Smooth muscle cell of the brain vasculature (primary cell): Measurements from ENCODE around the gene MYO16.

Source experiments
- DNase-seq: peaks from one replicate; pipeline ENCODE4 v3.0.0-alpha.2; 2012; ENCODE audit warnings: low read depth, low spot score

Gene MYO16

DNA sequence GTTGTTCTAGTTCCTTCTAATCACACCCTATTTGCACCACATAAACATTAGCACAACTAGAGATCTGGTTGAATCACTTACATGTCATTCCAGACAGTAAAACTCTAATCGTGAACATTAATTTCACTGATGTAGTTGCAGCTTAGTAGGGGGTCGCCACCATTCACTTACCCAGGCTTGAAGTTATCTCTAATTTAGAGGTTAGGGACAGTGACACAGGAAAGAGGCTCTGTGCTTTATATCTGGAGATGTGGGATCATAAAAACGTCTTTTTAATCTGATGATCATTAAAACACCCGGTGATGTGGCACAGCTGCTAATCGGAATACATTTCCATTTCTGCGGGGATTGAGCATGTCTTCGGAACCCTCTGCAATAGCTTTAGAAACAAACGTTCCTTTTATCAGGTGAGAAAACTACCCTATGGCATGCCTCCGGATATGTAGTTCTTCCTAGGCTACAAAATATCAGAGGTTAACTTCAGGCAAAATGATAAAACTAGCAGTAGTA lies 523.0 kb downstream of the MYO16 start:
- DNase-seq = no peak

DNA sequence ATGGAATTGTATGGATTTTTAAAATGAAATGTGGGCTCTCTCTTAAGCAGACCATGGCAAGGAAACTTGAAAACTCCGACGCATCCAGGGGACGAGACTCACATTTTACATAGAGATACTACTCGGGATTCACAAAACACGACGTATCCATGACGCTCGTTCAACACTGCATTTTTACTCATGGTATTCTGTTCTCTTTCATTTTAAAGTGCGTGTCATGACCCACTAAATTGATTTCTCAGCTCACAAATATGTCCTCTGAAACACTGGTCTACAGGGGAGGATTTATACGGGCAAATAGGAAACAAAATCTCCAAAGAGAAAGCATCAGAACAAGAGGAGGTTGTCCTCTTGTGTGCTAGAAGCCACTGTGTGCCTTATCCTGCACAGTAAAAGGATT lies 523.5 kb downstream of the MYO16 start:
- DNase-seq = no peak

GRCh38 chr13:109154146-109154545 lies 524.7 kb downstream of the MYO16 start:
- DNase-seq = no peak

DNA sequence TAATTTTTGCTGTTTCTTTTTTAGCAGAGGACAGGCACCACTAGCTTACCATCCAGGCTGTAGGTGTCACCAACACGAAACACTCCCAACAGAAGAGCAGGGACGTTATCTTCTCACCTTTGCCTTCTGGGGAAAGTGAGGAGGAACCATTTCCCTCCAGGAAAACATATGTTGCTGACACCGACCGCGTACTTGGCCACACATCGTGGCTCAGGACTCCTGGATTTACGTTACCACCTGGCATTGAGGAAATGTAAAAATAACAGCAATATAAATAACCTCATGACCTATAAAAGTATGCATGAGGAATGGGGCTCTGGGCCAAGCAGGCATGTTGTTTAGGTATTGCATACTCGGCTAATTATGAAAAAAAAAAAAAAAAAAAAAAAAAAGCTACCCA lies 525.1 kb downstream of the MYO16 start:
- DNase-seq = no peak

DNA sequence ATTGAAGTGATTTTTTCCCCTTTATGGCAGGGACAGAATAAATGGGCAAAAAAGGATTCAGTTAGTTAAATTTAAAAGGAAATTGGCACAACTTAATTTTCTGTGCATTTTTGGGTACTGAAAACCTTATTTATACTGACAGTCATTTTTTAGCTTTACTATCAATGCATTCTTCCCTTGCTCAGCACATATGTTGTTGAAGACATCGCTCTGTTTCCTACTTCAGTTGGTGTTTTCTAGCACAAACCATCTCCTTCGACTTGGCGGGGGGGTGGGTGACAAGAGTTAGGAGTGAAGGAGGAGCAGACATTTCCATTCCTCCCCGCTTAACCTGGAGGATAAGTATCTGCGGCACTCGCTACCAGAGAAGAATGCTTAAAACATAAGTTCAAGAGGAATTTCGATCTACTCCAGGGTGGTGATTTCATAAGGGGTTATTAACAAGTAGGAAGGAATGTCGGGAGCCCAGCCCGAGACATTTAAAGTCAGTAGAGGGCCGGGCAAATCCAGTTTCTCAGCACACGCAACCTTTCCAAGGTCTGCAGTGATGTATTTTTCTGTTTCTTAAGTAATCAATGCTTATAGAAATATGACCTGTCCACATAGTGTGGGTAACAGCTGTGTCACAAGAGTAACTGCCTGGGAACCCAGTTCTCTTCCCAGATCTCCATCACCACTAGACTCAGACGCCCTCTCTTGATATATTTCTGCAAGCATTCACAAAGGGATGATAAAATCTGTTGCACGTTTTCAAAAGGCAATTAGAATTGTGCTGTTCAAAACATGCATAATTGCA lies 525.8 kb downstream of the MYO16 start:
- DNase-seq = no peak

GRCh38 chr13:109156181-109156935 lies 526.9 kb downstream of the MYO16 start:
- no peak for DNase-seq

DNA sequence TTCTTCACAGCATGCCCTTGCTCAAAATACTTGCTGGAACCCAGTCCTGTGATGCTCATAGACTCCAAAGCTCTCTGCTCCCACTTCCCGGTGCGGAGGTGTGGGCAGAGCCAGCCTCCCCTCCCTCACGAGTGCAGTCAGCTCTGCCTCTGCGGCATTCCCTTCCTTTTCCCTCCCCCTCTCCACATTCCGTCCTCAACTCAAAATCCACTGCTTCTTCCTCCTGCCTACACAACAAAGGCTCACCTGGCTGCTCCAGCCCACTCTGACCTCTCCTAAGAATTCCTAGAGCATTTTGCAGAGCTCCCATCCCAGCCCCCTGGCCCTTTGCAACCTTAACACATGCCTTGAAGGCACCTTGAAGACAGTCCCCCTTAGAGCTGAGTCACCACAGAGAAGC lies 527.9 kb downstream of the MYO16 start:
- no peak for DNase-seq

DNA sequence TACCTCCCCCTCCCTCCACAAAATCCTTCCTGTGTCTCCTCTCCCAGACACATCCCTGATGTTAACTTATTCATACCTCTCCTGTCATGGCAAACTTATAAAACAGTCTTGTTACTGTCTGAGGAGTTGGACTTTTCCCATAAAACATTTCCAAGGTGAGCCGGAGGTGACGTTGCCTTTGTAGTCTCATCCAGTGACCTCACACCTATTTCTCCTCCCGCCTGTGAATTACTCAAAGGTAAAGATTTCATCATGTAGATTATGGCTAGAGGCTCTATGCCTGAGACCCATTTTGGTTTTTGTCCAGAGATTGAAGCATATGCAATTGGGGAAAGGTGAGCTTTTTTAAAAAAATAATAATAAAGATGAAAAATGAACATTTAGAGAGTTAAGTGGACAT lies 529.0 kb downstream of the MYO16 start:
- DNase-seq = no peak

- no peak for DNase-seq
Observed at GRCh38 chr13:109159650-109160309, 530.4 kb downstream of the MYO16 start.

GRCh38 chr13:109160357-109160756 lies 530.9 kb downstream of the MYO16 start:
- no peak for DNase-seq

DNA sequence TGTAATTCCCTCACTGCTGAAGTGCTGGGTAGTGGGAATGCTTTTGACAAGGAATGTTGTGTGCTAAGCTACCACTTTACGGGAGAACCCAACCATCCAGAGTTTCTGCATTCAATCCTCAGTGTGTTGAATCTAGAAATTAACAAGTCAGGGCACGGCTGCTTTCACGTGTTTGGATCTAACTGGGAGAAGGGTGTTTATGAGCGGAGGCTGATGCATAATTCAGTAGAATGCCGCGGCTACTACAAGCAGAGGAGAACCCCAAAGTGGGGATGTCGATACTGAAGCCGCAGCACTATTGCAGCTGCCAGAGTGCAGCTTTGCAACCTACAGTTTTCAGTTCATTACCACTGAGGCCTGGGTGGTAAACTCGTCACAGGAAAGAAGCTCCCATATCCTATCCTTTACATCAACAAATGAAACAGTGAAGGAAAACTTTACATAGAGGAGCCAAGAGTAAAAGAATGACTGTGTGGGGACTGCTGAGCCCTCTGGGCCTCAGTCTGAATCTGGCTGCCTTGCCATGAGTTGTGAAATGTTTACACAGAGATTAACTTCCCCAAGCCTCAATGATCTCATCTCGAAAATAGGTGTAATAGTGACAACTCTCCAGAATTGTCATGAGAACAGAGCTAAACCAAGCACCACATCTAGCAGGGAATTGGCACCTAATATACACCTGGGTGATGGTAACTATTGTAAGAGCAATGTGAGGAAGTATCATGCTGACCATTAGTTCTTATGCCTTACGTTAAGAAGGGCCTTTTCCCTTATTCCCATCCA lies 531.7 kb downstream of the MYO16 start:
- DNase-seq = no peak

DNA sequence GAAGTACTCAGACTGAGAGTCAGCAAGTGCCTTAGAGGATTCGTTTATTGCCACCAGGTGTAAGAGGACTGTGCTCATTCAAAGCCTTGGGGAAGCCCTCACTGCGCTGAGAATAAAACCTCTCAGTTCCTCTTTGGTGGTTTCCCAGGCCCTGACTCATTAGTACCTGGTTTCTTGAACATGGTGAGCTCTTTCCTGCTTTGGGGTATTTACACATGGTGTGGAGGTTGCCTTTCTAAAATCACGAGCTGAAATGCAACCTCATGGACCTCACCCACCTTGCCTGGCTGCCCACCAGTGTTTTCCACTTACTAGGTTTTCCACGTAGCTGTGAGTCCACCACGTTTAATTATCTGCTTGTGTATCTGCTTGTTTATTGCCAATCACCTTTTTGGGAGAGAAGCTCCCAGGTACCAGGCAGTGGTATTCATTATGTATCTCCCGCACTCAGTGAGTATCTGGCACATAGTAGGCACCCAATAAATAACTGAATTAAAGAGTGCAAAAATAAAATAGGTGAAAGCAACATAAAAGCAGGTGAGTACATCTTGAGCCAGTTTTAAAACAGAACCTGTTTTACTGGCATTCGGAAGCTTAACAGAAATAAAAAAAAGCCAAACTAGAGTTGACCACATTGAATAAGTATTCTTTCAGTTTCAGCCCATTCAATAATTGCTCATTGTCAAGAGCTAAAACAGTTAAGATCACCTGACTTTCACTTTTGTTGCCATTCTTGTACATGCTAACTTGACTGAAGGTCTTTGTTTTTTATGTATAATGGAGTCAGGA lies 533.0 kb downstream of the MYO16 start:
- no peak for DNase-seq

DNA sequence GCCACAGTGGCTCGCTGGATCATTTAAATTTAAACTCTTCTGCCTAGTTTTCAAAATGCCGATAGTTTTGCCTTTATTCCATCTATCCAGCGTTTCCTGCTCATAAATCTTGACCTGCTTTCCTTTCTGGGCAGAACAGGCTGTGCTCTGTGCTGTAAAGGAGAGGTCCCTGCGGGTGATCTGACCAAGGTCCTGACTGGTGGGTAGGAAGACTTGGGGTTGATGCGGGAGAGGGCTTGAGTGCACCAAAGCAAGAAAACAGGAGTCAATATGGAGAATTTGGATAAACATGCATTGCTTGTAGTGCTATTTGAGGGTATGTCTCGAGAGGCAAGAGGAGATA lies 533.6 kb downstream of the MYO16 start:
- no peak for DNase-seq

- DNase-seq = no peak
Observed at GRCh38 chr13:109165417-109165904, 536.0 kb downstream of the MYO16 start.

GRCh38 chr13:109166804-109167203 lies 537.4 kb downstream of the MYO16 start:
- no peak for DNase-seq

GRCh38 chr13:109172136-109172535 lies 542.7 kb downstream of the MYO16 start:
- DNase-seq = no peak

DNA sequence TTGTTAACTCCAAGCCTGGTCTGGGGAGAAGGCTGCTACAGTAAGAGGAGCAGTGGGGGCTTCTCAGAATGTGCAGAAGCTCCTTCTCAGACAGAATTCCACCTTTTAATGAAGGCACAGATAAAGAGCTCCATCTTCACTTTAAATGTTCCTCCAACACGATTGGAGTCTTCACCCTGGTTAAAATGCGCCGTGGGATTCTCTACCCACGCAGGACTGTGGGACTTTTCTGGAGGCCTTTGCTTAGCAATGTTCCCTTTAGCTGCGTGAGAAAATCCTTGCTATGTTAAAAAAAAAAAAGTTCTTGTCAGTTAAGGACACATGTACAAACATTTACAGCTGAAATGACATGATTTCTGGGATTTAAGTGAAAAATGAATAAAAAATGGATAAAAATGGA lies 546.3 kb downstream of the MYO16 start:
- DNase-seq = no peak

DNA sequence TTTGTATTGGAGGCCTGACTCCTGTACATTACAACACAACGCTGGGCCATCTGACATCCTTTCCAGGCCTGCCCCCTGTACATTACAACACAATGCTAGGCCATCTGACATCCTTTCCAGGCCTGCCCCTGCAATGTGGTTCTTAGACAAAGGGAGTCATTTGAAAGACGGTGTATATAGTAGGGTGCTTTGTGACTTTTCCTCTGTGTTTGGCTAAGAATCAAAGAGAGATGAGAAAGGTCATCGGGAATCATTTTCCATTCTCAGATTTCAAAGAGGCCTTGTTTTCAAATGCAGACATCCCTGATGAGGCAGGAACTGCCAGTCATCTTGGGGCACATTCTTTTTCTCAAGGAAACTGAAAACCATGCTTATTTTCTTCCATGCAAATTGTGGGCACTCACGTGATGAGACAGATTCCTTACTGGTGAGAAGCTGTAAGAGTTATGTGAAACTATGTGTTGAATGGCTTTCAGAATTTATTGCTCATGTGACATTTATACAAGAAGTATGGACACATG lies 551.6 kb downstream of the MYO16 start:
- peak; percentile 57 for DNase-seq

- DNase-seq = no peak
Observed at GRCh38 chr13:109182777-109183465, 553.5 kb downstream of the MYO16 start.

DNA sequence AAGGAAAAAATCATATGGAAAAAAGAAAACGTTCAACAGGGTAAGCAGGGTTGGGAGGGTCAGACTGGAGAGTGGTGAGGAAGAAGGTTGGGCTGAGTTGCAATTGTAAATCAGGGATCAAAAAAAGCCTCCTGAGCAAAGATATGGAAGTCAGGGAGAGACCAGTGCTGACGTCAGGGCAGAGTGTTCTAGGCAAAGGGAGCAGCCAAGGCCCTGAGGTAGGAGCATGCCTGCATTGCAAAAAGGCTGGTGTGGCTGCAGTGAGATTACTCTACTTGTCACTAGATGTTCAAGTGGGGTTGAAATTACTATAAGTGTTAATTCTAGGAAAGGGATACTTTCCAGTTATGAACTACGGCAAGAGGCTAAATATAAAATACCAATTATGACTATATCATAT lies 562.0 kb downstream of the MYO16 start:
- no peak for DNase-seq
